GM23338 (cell line): Measurements from ENCODE around the gene CPT2. TPM values are rescaled to one million over a fixed set of nuclear protein-coding genes. Genes with fewer than 3 reads are reported as not detected.

Experiments used
- ATAC-seq: fragments of 200-7000 bp; cut with Tn5 transposase; 3 replicates; pipeline ENCODE4 v1.9.1; 2020
- DNase-seq: peaks from one replicate; pipeline ENCODE4 v3.0.0-alpha.2; 2015; ENCODE audit warnings: low spot score
- H2AFZ ChIP-seq: fragments of 200-600 bp; sonication (generic); 2 replicates; pipeline ENCODE4 v1.8.0; 2016; ENCODE audit warnings: antibody characterized with exemption, mild to moderate bottlenecking, moderate library complexity
- H3F3A ChIP-seq: fragments of 200-600 bp; sonication (generic); replicated peaks from 2 replicates; pipeline ENCODE4 v1.8.0; 2017; ENCODE audit warnings: antibody characterized with exemption, mixed run types, low read depth
- H3K27ac ChIP-seq: fragments of 200-600 bp; sonication (generic); 2 replicates; pipeline ENCODE4 v1.6.1; 2016; ENCODE audit warnings: low read depth
- H3K27me3 ChIP-seq: fragments of 200-600 bp; sonication (generic); 2 replicates; pipeline ENCODE4 v1.8.0; 2016; ENCODE audit warnings: mild to moderate bottlenecking, mixed run types, moderate library complexity; ENCODE audit not compliant: insufficient read depth
- H3K36me3 ChIP-seq: fragments of 200-600 bp; sonication (generic); 2 replicates; pipeline ENCODE4 v1.8.0; 2016; ENCODE audit warnings: mild to moderate bottlenecking; ENCODE audit not compliant: insufficient read depth
- H3K4me1 ChIP-seq: fragments of 200-600 bp; sonication (generic); 2 replicates; pipeline ENCODE4 v1.8.0; 2016; ENCODE audit warnings: mild to moderate bottlenecking, moderate library complexity; ENCODE audit not compliant: insufficient read depth
- H3K4me2 ChIP-seq: fragments of 200-600 bp; sonication (generic); 2 replicates; pipeline ENCODE4 v1.7.1; 2017; ENCODE audit warnings: mixed run types
- H3K4me3 ChIP-seq: fragments of 200-600 bp; sonication (generic); 2 replicates; pipeline ENCODE4 v1.6.1; 2016; ENCODE audit warnings: mixed run types
- H3K79me2 ChIP-seq: fragments of 200-600 bp; sonication (generic); replicated peaks from 2 replicates; pipeline ENCODE4 v1.8.0; 2017; ENCODE audit warnings: mild to moderate bottlenecking; ENCODE audit not compliant: insufficient read depth
- H3K9me2 ChIP-seq: fragments of 200-600 bp; sonication (generic); 2 replicates; pipeline ENCODE4 v1.8.0; 2017; ENCODE audit not compliant: insufficient read depth
- H4K20me1 ChIP-seq: fragments of 200-600 bp; sonication (generic); replicated peaks from 2 replicates; pipeline ENCODE4 v1.8.0; 2017; ENCODE audit warnings: mild to moderate bottlenecking; ENCODE audit not compliant: insufficient read depth
- H3K27ac Mint-ChIP-seq: 2 replicates; pipeline ENCODE4 v1.8.0; 2020; ENCODE audit warnings: inconsistent platforms, mild to moderate bottlenecking, moderate library complexity, mixed read lengths
- H3K27me3 Mint-ChIP-seq: 3 replicates; pipeline ENCODE4 v1.8.0; 2022; ENCODE audit warnings: low read depth, mild to moderate bottlenecking, moderate library complexity, mixed read lengths, inconsistent platforms; ENCODE audit not compliant: insufficient read depth, poor library complexity
- H3K36me3 Mint-ChIP-seq: 3 replicates; pipeline ENCODE4 v1.8.0; 2021; ENCODE audit warnings: low read depth, mild to moderate bottlenecking, inconsistent platforms, moderate library complexity, mixed read lengths
- H3K4me1 Mint-ChIP-seq: 3 replicates; pipeline ENCODE4 v1.8.0; 2020; ENCODE audit warnings: mild to moderate bottlenecking, inconsistent platforms, mixed read lengths
- H3K4me3 Mint-ChIP-seq: 3 replicates; pipeline ENCODE4 v1.8.0; 2021; ENCODE audit warnings: moderate library complexity, mild to moderate bottlenecking, inconsistent platforms, mixed read lengths
- H3K9me3 Mint-ChIP-seq: 3 replicates; pipeline ENCODE4 v1.8.0; 2020; ENCODE audit warnings: moderate library complexity, mild to moderate bottlenecking, inconsistent platforms, mixed read lengths
- EZH2phosphoT487 ChIP-seq: fragments of 200-600 bp; sonication (generic); IDR thresholded peaks from one replicate; pipeline ENCODE4 v1.8.1; 2018; ENCODE audit warnings: antibody characterized with exemption; ENCODE audit not compliant: unreplicated experiment
- JUNB ChIP-seq: IDR thresholded peaks from one replicate; pipeline ENCODE4 v1.6.1; 2016; ENCODE audit warnings: antibody characterized with exemption; ENCODE audit not compliant: unreplicated experiment
- NANOG ChIP-seq: IDR thresholded peaks from 2 replicates; pipeline ENCODE4 v1.6.1; 2016; ENCODE audit warnings: antibody characterized with exemption, borderline replicate concordance
- POLR2AphosphoS5 ChIP-seq: IDR thresholded peaks from 2 replicates; pipeline ENCODE4 v1.6.1; 2016; ENCODE audit warnings: antibody characterized with exemption, low read depth
- STAT1 ChIP-seq: IDR thresholded peaks from one replicate; pipeline ENCODE4 v1.6.1; 2016; ENCODE audit warnings: antibody characterized with exemption; ENCODE audit not compliant: unreplicated experiment
- ZNF114 ChIP-seq: fragments of 250-450 bp; sonication (Bioruptor Pico); IDR thresholded peaks from 2 replicates; pipeline ENCODE4 v1.5.0; 2020; ENCODE audit warnings: mild to moderate bottlenecking, moderate library complexity
- polyA plus RNA-seq: library from polyadenylated mRNA; unstranded; fragments of >200 nt; fragmentation: Nextera tagmentation; extraction: Ambion mirVana; gene quantifications from 2 replicates; pipeline ENCODE4 v1.2.1, GENCODE V29; 2016
- total RNA-seq: library from RNA; depleted of rRNA; stranded (reverse); fragments of >200 nt; shearing (Covaris generic); gene quantifications from 2 replicates; pipeline ENCODE4 v1.2.3, GENCODE V29; 2014
- TF ChIP-seq, protein P1 (sequence below): IDR thresholded peaks from 2 replicates; pipeline ENCODE4 v1.6.1; 2016; ENCODE audit warnings: antibody characterized with exemption
- TF ChIP-seq, protein P2 (sequence below): fragments of 250-450 bp; sonication (Bioruptor Pico); IDR thresholded peaks from 2 replicates; pipeline ENCODE4 v1.5.0; 2020; ENCODE audit warnings: mild to moderate bottlenecking, moderate library complexity
- TF ChIP-seq, protein P3 (sequence below), 2 experiments: fragments of 200-600 bp in 1 of 2; sonication (generic) in 1 of 2; conservative IDR thresholded peaks; 2 replicates each; pipeline versions ENCODE4 v1.5.1 to v1.6.1; 2016 to 2017; ENCODE audit warnings: antibody characterized with exemption in 2 of 2, low read depth in 2 of 2, mild to moderate bottlenecking in 2 of 2, moderate library complexity in 1 of 2

Gene CPT2
- total and polyA plus RNA-seq, 2 experiments from 2014 or later: 11.2 to 30.6 TPM

DNA sequence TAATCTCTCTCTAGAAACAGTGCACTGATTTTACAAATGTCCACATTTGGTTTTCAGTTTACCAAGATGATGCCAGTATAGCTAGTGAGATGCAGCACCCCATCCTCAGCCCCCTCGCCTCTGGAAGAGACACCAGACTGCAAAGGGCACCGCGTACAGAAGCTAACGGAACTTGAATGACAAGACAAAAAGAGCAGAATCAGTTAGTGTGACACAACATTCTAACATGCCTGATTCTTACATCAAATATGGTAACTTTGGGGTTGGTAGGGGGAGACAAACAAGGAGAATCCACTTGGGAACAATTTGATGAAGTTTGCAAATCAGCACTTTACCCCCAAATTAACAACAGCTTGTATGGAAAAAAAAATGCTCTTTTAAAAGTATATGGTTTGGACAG, 45.8 kb downstream of the CPT2 start:
- H3K36me3 ChIP-seq: peaks cover 18% of the 10 kb centered on the region
- DNase-seq: no peak
- Mint-ChIP-seq H3K27me3 (peaks cover 12% of the 10 kb centered on the region), H3K4me1 (peaks cover 7% of the 10 kb centered on the region), H3K4me3 (no peak overlapping the region), H3K9me3 (peaks cover 3% of the 10 kb centered on the region; the same call in 1 of the 3 replicates), H3K27ac (no peak overlapping the region), H3K36me3 (peaks cover 22% of the 10 kb centered on the region)
- no peak overlapping the region for H3K4me3 ChIP-seq
- H3K79me2 ChIP-seq: peaks cover 9% of the 10 kb centered on the region
- H3K4me2 ChIP-seq: no peak overlapping the region
- H3K27ac ChIP-seq: no peak overlapping the region
- no peaks in the 10 kb centered on the region for H3K9me2 ChIP-seq
- TF ChIP-seq, protein P1, sequence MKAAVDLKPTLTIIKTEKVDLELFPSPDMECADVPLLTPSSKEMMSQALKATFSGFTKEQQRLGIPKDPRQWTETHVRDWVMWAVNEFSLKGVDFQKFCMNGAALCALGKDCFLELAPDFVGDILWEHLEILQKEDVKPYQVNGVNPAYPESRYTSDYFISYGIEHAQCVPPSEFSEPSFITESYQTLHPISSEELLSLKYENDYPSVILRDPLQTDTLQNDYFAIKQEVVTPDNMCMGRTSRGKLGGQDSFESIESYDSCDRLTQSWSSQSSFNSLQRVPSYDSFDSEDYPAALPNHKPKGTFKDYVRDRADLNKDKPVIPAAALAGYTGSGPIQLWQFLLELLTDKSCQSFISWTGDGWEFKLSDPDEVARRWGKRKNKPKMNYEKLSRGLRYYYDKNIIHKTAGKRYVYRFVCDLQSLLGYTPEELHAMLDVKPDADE: no peak
- TF ChIP-seq, protein P2, sequence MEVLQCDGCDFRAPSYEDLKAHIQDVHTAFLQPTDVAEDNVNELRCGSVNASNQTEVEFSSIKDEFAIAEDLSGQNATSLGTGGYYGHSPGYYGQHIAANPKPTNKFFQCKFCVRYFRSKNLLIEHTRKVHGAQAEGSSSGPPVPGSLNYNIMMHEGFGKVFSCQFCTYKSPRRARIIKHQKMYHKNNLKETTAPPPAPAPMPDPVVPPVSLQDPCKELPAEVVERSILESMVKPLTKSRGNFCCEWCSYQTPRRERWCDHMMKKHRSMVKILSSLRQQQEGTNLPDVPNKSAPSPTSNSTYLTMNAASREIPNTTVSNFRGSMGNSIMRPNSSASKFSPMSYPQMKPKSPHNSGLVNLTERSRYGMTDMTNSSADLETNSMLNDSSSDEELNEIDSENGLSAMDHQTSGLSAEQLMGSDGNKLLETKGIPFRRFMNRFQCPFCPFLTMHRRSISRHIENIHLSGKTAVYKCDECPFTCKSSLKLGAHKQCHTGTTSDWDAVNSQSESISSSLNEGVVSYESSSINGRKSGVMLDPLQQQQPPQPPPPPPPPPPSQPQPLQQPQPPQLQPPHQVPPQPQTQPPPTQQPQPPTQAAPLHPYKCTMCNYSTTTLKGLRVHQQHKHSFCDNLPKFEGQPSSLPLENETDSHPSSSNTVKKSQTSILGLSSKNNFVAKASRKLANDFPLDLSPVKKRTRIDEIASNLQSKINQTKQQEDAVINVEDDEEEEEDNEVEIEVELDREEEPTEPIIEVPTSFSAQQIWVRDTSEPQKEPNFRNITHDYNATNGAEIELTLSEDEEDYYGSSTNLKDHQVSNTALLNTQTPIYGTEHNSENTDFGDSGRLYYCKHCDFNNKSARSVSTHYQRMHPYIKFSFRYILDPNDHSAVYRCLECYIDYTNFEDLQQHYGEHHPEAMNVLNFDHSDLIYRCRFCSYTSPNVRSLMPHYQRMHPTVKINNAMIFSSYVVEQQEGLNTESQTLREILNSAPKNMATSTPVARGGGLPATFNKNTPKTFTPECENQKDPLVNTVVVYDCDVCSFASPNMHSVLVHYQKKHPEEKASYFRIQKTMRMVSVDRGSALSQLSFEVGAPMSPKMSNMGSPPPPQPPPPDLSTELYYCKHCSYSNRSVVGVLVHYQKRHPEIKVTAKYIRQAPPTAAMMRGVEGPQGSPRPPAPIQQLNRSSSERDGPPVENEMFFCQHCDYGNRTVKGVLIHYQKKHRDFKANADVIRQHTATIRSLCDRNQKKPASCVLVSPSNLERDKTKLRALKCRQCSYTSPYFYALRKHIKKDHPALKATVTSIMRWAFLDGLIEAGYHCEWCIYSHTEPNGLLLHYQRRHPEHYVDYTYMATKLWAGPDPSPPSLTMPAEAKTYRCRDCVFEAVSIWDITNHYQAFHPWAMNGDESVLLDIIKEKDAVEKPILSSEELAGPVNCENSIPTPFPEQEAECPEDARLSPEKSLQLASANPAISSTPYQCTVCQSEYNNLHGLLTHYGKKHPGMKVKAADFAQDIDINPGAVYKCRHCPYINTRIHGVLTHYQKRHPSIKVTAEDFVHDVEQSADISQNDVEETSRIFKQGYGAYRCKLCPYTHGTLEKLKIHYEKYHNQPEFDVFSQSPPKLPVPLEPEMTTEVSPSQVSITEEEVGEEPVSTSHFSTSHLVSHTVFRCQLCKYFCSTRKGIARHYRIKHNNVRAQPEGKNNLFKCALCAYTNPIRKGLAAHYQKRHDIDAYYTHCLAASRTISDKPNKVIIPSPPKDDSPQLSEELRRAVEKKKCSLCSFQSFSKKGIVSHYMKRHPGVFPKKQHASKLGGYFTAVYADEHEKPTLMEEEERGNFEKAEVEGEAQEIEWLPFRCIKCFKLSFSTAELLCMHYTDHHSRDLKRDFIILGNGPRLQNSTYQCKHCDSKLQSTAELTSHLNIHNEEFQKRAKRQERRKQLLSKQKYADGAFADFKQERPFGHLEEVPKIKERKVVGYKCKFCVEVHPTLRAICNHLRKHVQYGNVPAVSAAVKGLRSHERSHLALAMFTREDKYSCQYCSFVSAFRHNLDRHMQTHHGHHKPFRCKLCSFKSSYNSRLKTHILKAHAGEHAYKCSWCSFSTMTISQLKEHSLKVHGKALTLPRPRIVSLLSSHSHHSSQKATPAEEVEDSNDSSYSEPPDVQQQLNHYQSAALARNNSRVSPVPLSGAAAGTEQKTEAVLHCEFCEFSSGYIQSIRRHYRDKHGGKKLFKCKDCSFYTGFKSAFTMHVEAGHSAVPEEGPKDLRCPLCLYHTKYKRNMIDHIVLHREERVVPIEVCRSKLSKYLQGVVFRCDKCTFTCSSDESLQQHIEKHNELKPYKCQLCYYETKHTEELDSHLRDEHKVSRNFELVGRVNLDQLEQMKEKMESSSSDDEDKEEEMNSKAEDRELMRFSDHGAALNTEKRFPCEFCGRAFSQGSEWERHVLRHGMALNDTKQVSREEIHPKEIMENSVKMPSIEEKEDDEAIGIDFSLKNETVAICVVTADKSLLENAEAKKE (CRISPR knock-in tag): no peak
- TF ChIP-seq EZH2phosphoT487: no peak
- TF ChIP-seq, protein P3, sequence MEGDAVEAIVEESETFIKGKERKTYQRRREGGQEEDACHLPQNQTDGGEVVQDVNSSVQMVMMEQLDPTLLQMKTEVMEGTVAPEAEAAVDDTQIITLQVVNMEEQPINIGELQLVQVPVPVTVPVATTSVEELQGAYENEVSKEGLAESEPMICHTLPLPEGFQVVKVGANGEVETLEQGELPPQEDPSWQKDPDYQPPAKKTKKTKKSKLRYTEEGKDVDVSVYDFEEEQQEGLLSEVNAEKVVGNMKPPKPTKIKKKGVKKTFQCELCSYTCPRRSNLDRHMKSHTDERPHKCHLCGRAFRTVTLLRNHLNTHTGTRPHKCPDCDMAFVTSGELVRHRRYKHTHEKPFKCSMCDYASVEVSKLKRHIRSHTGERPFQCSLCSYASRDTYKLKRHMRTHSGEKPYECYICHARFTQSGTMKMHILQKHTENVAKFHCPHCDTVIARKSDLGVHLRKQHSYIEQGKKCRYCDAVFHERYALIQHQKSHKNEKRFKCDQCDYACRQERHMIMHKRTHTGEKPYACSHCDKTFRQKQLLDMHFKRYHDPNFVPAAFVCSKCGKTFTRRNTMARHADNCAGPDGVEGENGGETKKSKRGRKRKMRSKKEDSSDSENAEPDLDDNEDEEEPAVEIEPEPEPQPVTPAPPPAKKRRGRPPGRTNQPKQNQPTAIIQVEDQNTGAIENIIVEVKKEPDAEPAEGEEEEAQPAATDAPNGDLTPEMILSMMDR (conservative IDR thresholded peaks at IDR 0.05; ENCODE audit: low read depth in 2 of 2): no peak
- no peak for TF ChIP-seq STAT1
- TF ChIP-seq NANOG: no peak
- TF ChIP-seq ZNF114 (CRISPR knock-in tag): no peak
- no peak for TF ChIP-seq POLR2AphosphoS5
- no peak for TF ChIP-seq JUNB
- peaks cover 5% of the 10 kb centered on the region; the same call in 1 of the 2 replicates for H4K20me1 ChIP-seq
- H3F3A ChIP-seq: peaks cover 13% of the 10 kb centered on the region; the same call in 1 of the 2 replicates
- peaks cover 3% of the 10 kb centered on the region for H3K4me1 ChIP-seq
- H3K27me3 ChIP-seq: no peaks in the 10 kb centered on the region
- H2AFZ ChIP-seq: no peak overlapping the region
- no peak for ATAC-seq
